Measurements from ENCODE around the gene DDRGK1.

DNA sequence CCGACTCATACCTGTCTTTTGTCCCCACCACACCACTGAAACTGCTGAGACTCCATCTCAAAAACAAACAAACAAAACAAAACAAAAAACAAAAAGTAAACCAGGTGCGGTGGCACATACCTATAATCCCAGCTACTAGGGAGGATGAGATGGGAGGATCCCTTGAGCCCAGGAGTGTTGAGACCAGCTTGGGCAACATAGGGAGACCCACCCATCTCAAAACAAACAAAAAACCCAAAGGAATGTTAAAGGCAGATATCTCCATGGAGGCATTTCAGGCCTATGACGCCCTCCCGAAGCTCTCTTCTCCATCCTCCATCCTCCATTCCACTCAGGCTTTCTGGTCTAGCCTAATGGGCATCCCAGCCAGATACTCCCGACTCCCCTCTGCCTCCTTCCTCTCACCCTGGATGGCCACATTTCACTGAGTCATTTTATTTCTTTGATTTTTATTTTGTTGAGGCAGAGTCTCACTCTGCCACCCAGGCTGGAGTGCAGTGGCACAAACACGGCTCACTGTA lies 37.8 kb upstream of the DDRGK1 start:
- TF ChIP-seq POLR2AphosphoS5 (IDR thresholded peaks at IDR 0.05; ENCODE audit: borderline replicate concordance, low read depth, low read length) (no peak), EZH2 (IDR thresholded peaks at IDR 0.05) (no peak), FOXP2 (optimal IDR thresholded peaks at IDR 0.05; ENCODE audit: control extremely low read depth, extremely low read length, insufficient read depth) (no peak)
